H9 (cell line): ENCODE data around the gene MED29. TPM values are rescaled to one million over a fixed set of nuclear protein-coding genes. Genes with fewer than 3 reads are reported as not detected.

Experiments
- DNase-seq: peaks from one replicate; pipeline ENCODE4 v3.0.0-alpha.2; 2017
- H2AFZ ChIP-seq: one replicate; pipeline ENCODE4 v1.6.1; 2013; ENCODE audit warnings: mild to moderate bottlenecking, low read length, control low read depth, moderate library complexity
- H2AK5ac ChIP-seq: 2 replicates; pipeline ENCODE4 v1.6.1; 2013; ENCODE audit warnings: low read length, control low read depth, mixed read lengths; ENCODE audit not compliant: insufficient read length
- H2BK120ac ChIP-seq: one replicate; pipeline ENCODE4 v1.6.1; 2013; ENCODE audit warnings: low read depth, mild to moderate bottlenecking, low read length, control low read depth, inconsistent platforms; ENCODE audit not compliant: poor library complexity, severe bottlenecking
- H2BK12ac ChIP-seq: 2 replicates; pipeline ENCODE4 v1.6.1; 2013; ENCODE audit warnings: low read length, control low read depth, mixed read lengths, low read depth; ENCODE audit not compliant: insufficient read length
- H2BK15ac ChIP-seq: 2 replicates; pipeline ENCODE4 v1.6.1; 2013; ENCODE audit warnings: low read depth, low read length, control low read depth
- H2BK20ac ChIP-seq: one replicate; pipeline ENCODE4 v1.6.1; 2013; ENCODE audit warnings: low read depth, mild to moderate bottlenecking, low read length, control low read depth, inconsistent platforms; ENCODE audit not compliant: poor library complexity, severe bottlenecking
- H2BK5ac ChIP-seq: 2 replicates; pipeline ENCODE4 v1.6.1; 2013; ENCODE audit warnings: low read length, control low read depth, mixed read lengths; ENCODE audit not compliant: insufficient read length
- H3K14ac ChIP-seq: 2 replicates; pipeline ENCODE4 v1.6.1; 2013; ENCODE audit warnings: low read length, control low read depth; ENCODE audit not compliant: insufficient read depth
- H3K18ac ChIP-seq: 2 replicates; pipeline ENCODE4 v1.6.1; 2013; ENCODE audit warnings: low read depth, mild to moderate bottlenecking, mixed read lengths, low read length, control low read depth; ENCODE audit not compliant: insufficient read length
- H3K23ac ChIP-seq: 2 replicates; pipeline ENCODE4 v1.6.1; 2013; ENCODE audit warnings: low read length, control low read depth, mixed read lengths, low read depth; ENCODE audit not compliant: insufficient read length
- H3K23me2 ChIP-seq: 2 replicates; pipeline ENCODE4 v1.6.1; 2013; ENCODE audit warnings: low read depth, mild to moderate bottlenecking, mixed read lengths, low read length, control low read depth; ENCODE audit not compliant: insufficient read length, poor library complexity, severe bottlenecking
- H3K27ac ChIP-seq: 2 replicates; pipeline ENCODE4 v1.5.1; 2013; ENCODE audit warnings: low read length, control low read depth, mixed read lengths, low read depth; ENCODE audit not compliant: insufficient read length
- H3K27me3 ChIP-seq: 2 replicates; pipeline ENCODE4 v1.6.1; 2013; ENCODE audit warnings: low read length, control low read depth, inconsistent platforms; ENCODE audit not compliant: insufficient read depth
- H3K4ac ChIP-seq: 2 replicates; pipeline ENCODE4 v1.6.1; 2013; ENCODE audit warnings: low read depth, mild to moderate bottlenecking, control low read depth, inconsistent platforms, low read length, moderate library complexity
- H3K4me1 ChIP-seq: 2 replicates; pipeline ENCODE4 v1.6.1; 2013; ENCODE audit warnings: low read length, control low read depth, inconsistent platforms; ENCODE audit not compliant: insufficient read depth
- H3K4me2 ChIP-seq: 2 replicates; pipeline ENCODE4 v1.6.1; 2013; ENCODE audit warnings: low read length, control low read depth, mixed read lengths; ENCODE audit not compliant: insufficient read length, insufficient read depth
- H3K56ac ChIP-seq: 2 replicates; pipeline ENCODE4 v1.6.1; 2013; ENCODE audit warnings: low read depth, mild to moderate bottlenecking, mixed read lengths, low read length, control low read depth; ENCODE audit not compliant: insufficient read length
- H3K79me1 ChIP-seq: 2 replicates; pipeline ENCODE4 v1.6.1; 2013; ENCODE audit warnings: low read depth, mild to moderate bottlenecking, moderate library complexity, low read length, control low read depth, inconsistent platforms; ENCODE audit not compliant: insufficient read depth, poor library complexity, severe bottlenecking
- H3K79me2 ChIP-seq: 2 replicates; pipeline ENCODE4 v1.6.1; 2013; ENCODE audit warnings: low read length, control low read depth, inconsistent platforms; ENCODE audit not compliant: insufficient read depth
- H3K9ac ChIP-seq: 2 replicates; pipeline ENCODE4 v1.6.1; 2013; ENCODE audit warnings: low read length, control low read depth, mixed read lengths; ENCODE audit not compliant: insufficient read length; ENCODE audit errors: extremely low read depth
- H3K9me3 ChIP-seq: one replicate; pipeline ENCODE4 v1.6.1; 2013; ENCODE audit warnings: low read depth, low read length, inconsistent platforms; ENCODE audit not compliant: control insufficient read depth
- H3T11ph ChIP-seq: one replicate; pipeline ENCODE4 v1.6.1; 2013; ENCODE audit warnings: mild to moderate bottlenecking, low read length, control low read depth, inconsistent platforms
- H4K20me1 ChIP-seq: one replicate; pipeline ENCODE4 v1.6.1; 2013; ENCODE audit not compliant: control insufficient read depth, insufficient read length, insufficient read depth
- H4K5ac ChIP-seq: 2 replicates; pipeline ENCODE4 v1.6.1; 2013; ENCODE audit warnings: low read depth, mild to moderate bottlenecking, mixed read lengths, low read length, control low read depth; ENCODE audit not compliant: insufficient read length
- H4K8ac ChIP-seq: replicated peaks from 2 replicates; pipeline ENCODE4 v1.6.1; 2013; ENCODE audit warnings: low read length, control low read depth, mixed read lengths, low read depth; ENCODE audit not compliant: insufficient read length
- H4K91ac ChIP-seq: 2 replicates; pipeline ENCODE4 v1.6.1; 2013; ENCODE audit warnings: low read depth, mild to moderate bottlenecking, moderate library complexity, mixed read lengths, low read length, control low read depth; ENCODE audit not compliant: insufficient read length
- H3K27ac Mint-ChIP-seq, 3 experiments: 2 replicates in 2 of 3; 3 replicates in 1 of 3; pipeline ENCODE4 v1.8.0; 2020 to 2021; ENCODE audit warnings: mixed read lengths in 3 of 3, mild to moderate bottlenecking in 1 of 3, moderate library complexity in 1 of 3
- H3K27me3 Mint-ChIP-seq: 2 replicates; pipeline ENCODE4 v1.8.0; 2021; ENCODE audit warnings: low read depth, mild to moderate bottlenecking, moderate library complexity, mixed read lengths
- H3K36me3 Mint-ChIP-seq, 3 experiments: 2 replicates in 2 of 3; 3 replicates in 1 of 3; pipeline ENCODE4 v1.8.0; 2020 to 2021; ENCODE audit warnings: low read depth in 3 of 3, mixed read lengths in 3 of 3; ENCODE audit not compliant: insufficient read depth in 1 of 3
- H3K4me1 Mint-ChIP-seq, 2 experiments: 2 replicates each; pipeline ENCODE4 v1.8.0; 2020; ENCODE audit warnings: mixed read lengths in 2 of 2
- H3K4me3 Mint-ChIP-seq, 2 experiments: 2 replicates in 1 of 2; 3 replicates in 1 of 2; pipeline ENCODE4 v1.8.0; 2020 to 2021; ENCODE audit warnings: mild to moderate bottlenecking in 2 of 2, mixed read lengths in 2 of 2, moderate library complexity in 1 of 2
- H3K9me3 Mint-ChIP-seq, 2 experiments: 2 replicates in 1 of 2; 3 replicates in 1 of 2; pipeline ENCODE4 v1.8.0; 2020; ENCODE audit warnings: mild to moderate bottlenecking in 2 of 2, mixed read lengths in 2 of 2, moderate library complexity in 1 of 2
- WGBS: extraction: QIAGEN DNeasy Blood & Tissue Kit; methylation state at CpG from one replicate; pipeline ENCODE4 v1.1.7; 2013; ENCODE audit warnings: missing lambda C conversion rate, low lambda C conversion rate, mixed read lengths; ENCODE audit not compliant: insufficient read length; ENCODE audit errors: extremely low coverage; 5-methylcytosine and 5-hydroxymethylcytosine counted together
- total RNA-seq: library from RNA; stranded (reverse); gene quantifications from 2 replicates; pipeline ENCODE4 v1.2.1, GENCODE V29; 2021
- TF ChIP-seq, protein P1 (sequence below): fragments of 200-600 bp; sonication (generic); conservative IDR thresholded peaks from 3 replicates; pipeline ENCODE4 v1.8.0; 2021; ENCODE audit warnings: antibody characterized with exemption, mild to moderate bottlenecking

MED29 gene
- total RNA-seq, 1 experiment from 2014 or later: 48.3 TPM

DNA sequence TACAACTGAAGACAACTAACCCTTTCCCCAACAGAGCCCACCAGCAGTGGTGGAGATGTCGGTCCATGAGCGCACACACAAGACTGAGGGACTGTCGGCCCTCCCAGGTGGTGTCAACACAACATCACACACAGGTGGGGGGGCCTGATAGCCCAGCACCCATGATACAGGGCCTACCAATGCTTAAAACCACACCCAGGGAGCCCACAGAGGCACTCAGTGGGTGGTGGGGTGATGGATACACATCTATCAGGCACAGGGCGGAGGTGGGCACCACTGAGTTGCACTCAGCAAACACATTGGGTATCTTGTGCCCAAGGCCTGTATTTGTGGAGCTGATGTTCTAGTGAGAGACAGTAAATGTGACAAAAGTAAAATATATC is 8.5 kb downstream of the MED29 start:
- Histone ChIP-seq H4K8ac (no peak overlapping the region), H4K20me1 (no peaks in the 10 kb centered on the region), H3K9ac (no peak overlapping the region), H2AK5ac (no peak overlapping the region), H3K9me3 (no peaks in the 10 kb centered on the region), H2BK15ac (no peak overlapping the region), H2BK120ac (no peak overlapping the region), H2BK20ac (no peak overlapping the region), H4K5ac (no peak overlapping the region), H2BK5ac (no peak overlapping the region), H3K56ac (no peak overlapping the region), H3K79me1 (no peaks in the 10 kb centered on the region), H4K91ac (no peak overlapping the region), H3K27ac (no peak overlapping the region), H3K79me2 (no peaks in the 10 kb centered on the region), H3K23ac (no peak overlapping the region), H3K14ac (no peak overlapping the region), H3K4ac (no peak overlapping the region), H3T11ph (no peak overlapping the region), H3K18ac (no peak overlapping the region), H3K27me3 (no peaks in the 10 kb centered on the region), H2AFZ (no peak overlapping the region), H2BK12ac (no peak overlapping the region), H3K4me2 (no peak overlapping the region), H3K23me2 (peaks cover 15% of the 10 kb centered on the region), H3K4me1 (peaks cover 4% of the 10 kb centered on the region; the same call in 1 of the 2 replicates)
- TF ChIP-seq, protein P1, sequence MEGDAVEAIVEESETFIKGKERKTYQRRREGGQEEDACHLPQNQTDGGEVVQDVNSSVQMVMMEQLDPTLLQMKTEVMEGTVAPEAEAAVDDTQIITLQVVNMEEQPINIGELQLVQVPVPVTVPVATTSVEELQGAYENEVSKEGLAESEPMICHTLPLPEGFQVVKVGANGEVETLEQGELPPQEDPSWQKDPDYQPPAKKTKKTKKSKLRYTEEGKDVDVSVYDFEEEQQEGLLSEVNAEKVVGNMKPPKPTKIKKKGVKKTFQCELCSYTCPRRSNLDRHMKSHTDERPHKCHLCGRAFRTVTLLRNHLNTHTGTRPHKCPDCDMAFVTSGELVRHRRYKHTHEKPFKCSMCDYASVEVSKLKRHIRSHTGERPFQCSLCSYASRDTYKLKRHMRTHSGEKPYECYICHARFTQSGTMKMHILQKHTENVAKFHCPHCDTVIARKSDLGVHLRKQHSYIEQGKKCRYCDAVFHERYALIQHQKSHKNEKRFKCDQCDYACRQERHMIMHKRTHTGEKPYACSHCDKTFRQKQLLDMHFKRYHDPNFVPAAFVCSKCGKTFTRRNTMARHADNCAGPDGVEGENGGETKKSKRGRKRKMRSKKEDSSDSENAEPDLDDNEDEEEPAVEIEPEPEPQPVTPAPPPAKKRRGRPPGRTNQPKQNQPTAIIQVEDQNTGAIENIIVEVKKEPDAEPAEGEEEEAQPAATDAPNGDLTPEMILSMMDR: no peak
- peak overlapping the region in 1 of 3 experiments; percentile 72; a peak in 1 of 7 replicates for H3K27ac Mint-ChIP-seq
- H3K27me3 Mint-ChIP-seq: no peaks in the 10 kb centered on the region; the same call in 1 of the 2 replicates
- no peak overlapping the region for H3K4me3 Mint-ChIP-seq
- DNase-seq: no peak
- no CpG with 5 or more reads among the region's 4 CpGs for WGBS
- H3K9me3 Mint-ChIP-seq: no peaks in the 10 kb centered on the region; a peak in 2 of 5 replicates
- peaks cover 26 to 27% of the 10 kb centered on the region in 2 experiments for H3K4me1 Mint-ChIP-seq
- peaks cover 10 to 23% (median 20%) of the 10 kb centered on the region in 3 experiments; a peak in 6 of 7 replicates for H3K36me3 Mint-ChIP-seq
